PC-9 (cell line): ENCODE measurements around the gene ABHD1. TPM values are rescaled to one million over a fixed set of nuclear protein-coding genes. Genes with fewer than 3 reads are reported as not detected.

Experiments
- BruUV-seq: library from RNA; stranded (reverse); fragments of 400-500 nt; replicated peaks from 2 replicates; lab custom pipeline; 2021; lab: Mats Ljungman, UMichigan
- CTCF ChIA-PET: fragments of 300-600 bp; sonication (Branson Sonifier 250); formaldehyde crosslinking; loops from one replicate; lab custom pipeline; 2022; ENCODE audit warnings: antibody characterized with exemption; lab: Charles Lee
- POLR2A ChIA-PET: fragments of 300-600 bp; sonication (Branson Sonifier 250); formaldehyde crosslinking; loops from one replicate; lab custom pipeline; 2022; ENCODE audit warnings: antibody characterized with exemption; ENCODE audit not compliant: unreplicated experiment; lab: Charles Lee
- DNase-seq, 2 experiments: peaks; one replicate each; pipeline versions ENCODE4 v3.0.0 to v3.0.0-alpha.2; 2015 to 2022; ENCODE audit warnings: mixed read lengths in 1 of 2
- H2AFZ ChIP-seq: fragments of 200-600 bp; sonication (generic); 2 replicates; pipeline ENCODE4 v1.8.1; 2017; ENCODE audit warnings: antibody characterized with exemption
- H3F3A ChIP-seq: fragments of 200-600 bp; sonication (generic); 2 replicates; pipeline ENCODE4 v1.8.1; 2017; ENCODE audit warnings: antibody characterized with exemption, mild to moderate bottlenecking, low read depth; ENCODE audit not compliant: insufficient read depth
- H3K27ac ChIP-seq: fragments of 200-600 bp; sonication (generic); 2 replicates; pipeline ENCODE4 v1.6.1; 2016; ENCODE audit warnings: mixed run types
- H3K27me3 ChIP-seq: fragments of 200-600 bp; sonication (generic); 2 replicates; pipeline ENCODE4 v1.6.1; 2016; ENCODE audit warnings: low read depth, mixed run types; ENCODE audit not compliant: insufficient read depth
- H3K36me3 ChIP-seq: fragments of 200-600 bp; sonication (generic); 2 replicates; pipeline ENCODE4 v1.6.1; 2016; ENCODE audit warnings: low read depth, mixed run types
- H3K4me1 ChIP-seq: fragments of 200-600 bp; sonication (generic); replicated peaks from 2 replicates; pipeline ENCODE4 v1.6.1; 2016; ENCODE audit warnings: mixed run types; ENCODE audit not compliant: insufficient read depth
- H3K4me2 ChIP-seq: fragments of 200-600 bp; sonication (generic); 2 replicates; pipeline ENCODE4 v1.6.1; 2017; ENCODE audit warnings: mixed run types
- H3K4me3 ChIP-seq: fragments of 200-600 bp; sonication (generic); 2 replicates; pipeline ENCODE4 v1.6.1; 2016; ENCODE audit warnings: mixed run types
- H3K79me2 ChIP-seq: fragments of 200-600 bp; sonication (generic); 2 replicates; pipeline ENCODE4 v1.6.1; 2017; ENCODE audit warnings: low read depth, mixed run types
- H3K9me2 ChIP-seq: fragments of 200-600 bp; sonication (generic); 2 replicates; pipeline ENCODE4 v1.8.1; 2017; ENCODE audit warnings: mild to moderate bottlenecking; ENCODE audit not compliant: insufficient read depth
- H3K9me3 ChIP-seq: fragments of 200-600 bp; sonication (generic); 2 replicates; pipeline ENCODE4 v1.8.1; 2016; ENCODE audit warnings: low read depth; ENCODE audit not compliant: insufficient read depth
- H4K20me1 ChIP-seq: fragments of 200-600 bp; sonication (generic); 2 replicates; pipeline ENCODE4 v1.8.1; 2017; ENCODE audit not compliant: insufficient read depth
- CTCF ChIP-seq: fragments of 200-600 bp; sonication (generic); conservative IDR thresholded peaks from 2 replicates; pipeline ENCODE4 v1.6.1; 2017; ENCODE audit warnings: mixed run types, antibody characterized with exemption, mild to moderate bottlenecking, moderate library complexity
- EZH2 ChIP-seq: fragments of 200-600 bp; sonication (generic); IDR thresholded peaks from 2 replicates; pipeline ENCODE4 v1.8.0; 2017; ENCODE audit warnings: antibody characterized with exemption, low read depth
- intact Hi-C: fragments of 100-400 bp; cut with micrococcal nuclease; formaldehyde crosslinking; loops from one replicate; pipeline ENCODE4 v1.10.0; 2022; ENCODE audit not compliant: unreplicated experiment
- total RNA-seq: library from RNA; stranded (reverse); gene quantifications from 2 replicates; pipeline ENCODE4 v1.2.3, GENCODE V29; 2021

The ABHD1 gene
- total RNA-seq, 1 experiment from 2014 or later, result not detected

DNA sequence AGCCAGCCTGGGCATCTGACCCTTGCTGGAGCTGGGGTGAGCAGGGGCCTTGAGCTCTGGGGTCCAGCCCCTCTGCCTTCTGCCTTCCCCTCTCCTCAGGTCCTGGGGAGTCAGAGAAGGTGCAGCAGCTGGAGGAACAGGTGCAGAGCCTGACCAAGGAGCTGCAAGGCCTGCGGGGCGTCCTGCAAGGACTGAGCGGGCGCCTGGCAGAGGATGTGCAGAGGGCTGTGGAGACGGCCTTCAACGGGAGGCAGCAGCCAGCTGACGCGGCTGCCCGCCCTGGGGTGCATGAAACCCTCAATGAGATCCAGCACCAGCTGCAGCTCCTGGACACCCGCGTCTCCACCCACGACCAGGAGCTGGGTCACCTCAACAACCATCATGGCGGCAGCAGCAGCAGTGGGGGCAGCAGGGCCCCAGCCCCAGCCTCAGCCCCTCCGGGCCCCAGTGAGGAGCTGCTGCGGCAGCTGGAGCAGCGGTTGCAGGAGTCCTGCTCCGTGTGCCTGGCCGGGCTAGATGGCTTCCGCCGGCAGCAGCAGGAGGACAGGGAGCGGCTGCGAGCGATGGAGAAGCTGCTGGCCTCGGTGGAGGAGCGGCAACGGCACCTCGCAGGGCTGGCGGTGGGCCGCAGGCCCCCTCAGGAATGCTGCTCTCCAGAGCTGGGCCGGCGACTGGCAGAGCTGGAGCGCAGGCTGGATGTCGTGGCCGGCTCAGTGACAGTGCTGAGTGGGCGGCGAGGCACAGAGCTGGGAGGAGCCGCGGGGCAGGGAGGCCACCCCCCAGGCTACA, 41.4 kb upstream of the ABHD1 start:
- Histone ChIP-seq H3K9me2 (no peaks in the 10 kb centered on the region), H4K20me1 (no peaks in the 10 kb centered on the region), H3K27me3 (peaks cover 8% of the 10 kb centered on the region), H3K36me3 (no peaks in the 10 kb centered on the region), H2AFZ (no peak overlapping the region), H3K79me2 (no peaks in the 10 kb centered on the region), H3K4me2 (peak overlapping the region; percentile 79; the same call in 1 of the 2 replicates), H3K9me3 (no peaks in the 10 kb centered on the region), H3K27ac (no peak overlapping the region), H3F3A (peaks cover 9% of the 10 kb centered on the region; the same call in 1 of the 2 replicates), H3K4me3 (0 out of 2 replicates have a peak overlapping the region, but pooled peaks have one; percentile 35), H3K4me1 (peaks cover 21% of the 10 kb centered on the region)
- ChIA-PET CTCF (interaction anchor here (1.3 kb wide), 1 partner anchor 10 kb away, joined by 4 read pairs; no protein-coding TSS in a partner anchor), POLR2A (no interaction called here)
- intact Hi-C loops, result no loop called here
- DNase-seq, result no peak
- no TSS peak for BruUV-seq
- TF ChIP-seq CTCF (no peak), EZH2 (no peak)

DNA sequence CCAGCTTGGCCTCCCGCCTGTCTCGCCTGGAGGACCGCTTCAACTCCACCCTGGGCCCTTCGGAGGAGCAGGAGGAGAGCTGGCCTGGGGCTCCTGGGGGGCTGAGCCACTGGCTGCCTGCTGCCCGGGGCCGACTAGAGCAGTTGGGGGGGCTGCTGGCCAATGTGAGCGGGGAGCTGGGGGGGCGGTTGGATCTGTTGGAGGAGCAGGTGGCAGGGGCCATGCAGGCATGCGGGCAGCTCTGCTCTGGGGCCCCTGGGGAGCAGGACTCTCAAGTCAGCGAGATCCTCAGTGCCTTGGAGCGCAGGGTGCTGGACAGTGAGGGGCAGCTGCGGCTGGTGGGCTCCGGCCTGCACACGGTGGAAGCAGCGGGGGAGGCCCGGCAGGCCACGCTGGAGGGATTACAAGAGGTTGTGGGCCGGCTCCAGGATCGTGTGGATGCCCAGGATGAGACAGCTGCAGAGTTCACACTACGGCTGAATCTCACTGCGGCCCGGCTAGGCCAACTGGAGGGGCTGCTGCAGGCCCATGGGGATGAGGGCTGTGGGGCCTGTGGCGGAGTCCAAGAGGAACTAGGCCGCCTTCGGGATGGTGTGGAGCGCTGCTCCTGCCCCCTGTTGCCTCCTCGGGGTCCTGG, 40.7 kb upstream of the ABHD1 start:
- no peaks in the 10 kb centered on the region for H3K79me2 ChIP-seq
- H3K27ac ChIP-seq, result no peak overlapping the region
- peaks cover 25% of the 10 kb centered on the region for H3K4me1 ChIP-seq
- BruUV-seq, result no TSS peak
- H3F3A ChIP-seq, result peaks cover 9% of the 10 kb centered on the region; the same call in 1 of the 2 replicates
- no peak overlapping the region for H3K4me3 ChIP-seq
- CTCF ChIA-PET, result no interaction called here
- no peaks in the 10 kb centered on the region for H4K20me1 ChIP-seq
- intact Hi-C loops, result no loop called here
- POLR2A ChIA-PET, result interaction anchor here (0.6 to 1.0 kb wide), 3 partner anchors 31 to 101 kb away, joined by 3 to 20 read pairs (median 5); no protein-coding TSS in a partner anchor
- TF ChIP-seq CTCF (no peak), EZH2 (no peak)
- no peak for DNase-seq
- H3K4me2 ChIP-seq, result no peak overlapping the region
- H2AFZ ChIP-seq, result no peak overlapping the region
- 0 out of 2 replicates have a peak, but pooled peaks cover under 1% of the 10 kb centered on the region for H3K27me3 ChIP-seq
- no peaks in the 10 kb centered on the region for H3K9me2 ChIP-seq
- H3K36me3 ChIP-seq, result no peaks in the 10 kb centered on the region
- H3K9me3 ChIP-seq, result no peaks in the 10 kb centered on the region

- Histone ChIP-seq H4K20me1 (no peaks in the 10 kb centered on the region), H3K9me3 (no peaks in the 10 kb centered on the region), H3K9me2 (no peaks in the 10 kb centered on the region), H3K36me3 (no peaks in the 10 kb centered on the region), H3K79me2 (no peaks in the 10 kb centered on the region), H3K4me2 (no peak overlapping the region), H3K4me3 (no peak overlapping the region), H3K27me3 (no peaks in the 10 kb centered on the region), H3K27ac (no peak overlapping the region), H3F3A (peaks cover 9% of the 10 kb centered on the region; the same call in 1 of the 2 replicates), H3K4me1 (peaks cover 25% of the 10 kb centered on the region), H2AFZ (no peak overlapping the region)
- intact Hi-C loops, result loop anchor here (2.0 kb wide), 2 partner anchors 63 to 237 kb away; no protein-coding TSS in a partner anchor
- TF ChIP-seq EZH2, result no peak
- TF ChIP-seq CTCF, result no peak
- no TSS peak for BruUV-seq
- CTCF ChIA-PET, result no interaction called here
- DNase-seq, result peak in 1 of 2 experiments; percentile 31
- POLR2A ChIA-PET, result interaction anchor here (0.6 to 1.0 kb wide), 4 partner anchors 32 to 122 kb away, joined by 3 to 20 read pairs (median 5); no protein-coding TSS in a partner anchor
These were observed 40.0 kb upstream of the ABHD1 start for GRCh38 chr2:27083410-27084296.
